HG03045 (cell line): ENCODE measurements around the gene TKT.
A peak's percentile ranks its signal among the peaks of the same experiment; 100 is the strongest.

Source experiments
- ATAC-seq: cut with Tn5 transposase; IDR thresholded peaks from one replicate; pipeline ENCODE4 v1.9.1; 2021; ENCODE audit warnings: mild to moderate bottlenecking, moderate library complexity; ENCODE audit not compliant: unreplicated experiment

TKT gene

DNA sequence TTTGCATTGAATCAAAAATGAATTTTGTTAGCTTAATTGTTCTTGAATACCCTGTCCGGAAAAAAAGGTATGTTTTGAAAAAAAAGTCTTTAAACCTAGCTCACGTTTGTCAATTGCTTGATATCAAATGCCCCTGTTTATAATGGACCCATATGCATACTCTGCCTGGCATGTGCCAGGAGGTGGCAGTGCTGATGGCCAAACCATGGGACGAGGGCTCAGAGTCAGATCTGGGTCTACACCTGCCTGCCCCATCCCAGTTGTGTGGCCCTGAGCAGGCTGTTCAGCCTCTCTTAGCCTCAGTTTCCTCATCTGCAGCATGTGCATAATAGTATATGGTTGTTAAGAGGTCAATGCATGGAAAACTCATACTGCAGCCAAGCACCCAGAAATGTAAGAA is 56.0 kb downstream of the TKT start:
- no peak for ATAC-seq

DNA sequence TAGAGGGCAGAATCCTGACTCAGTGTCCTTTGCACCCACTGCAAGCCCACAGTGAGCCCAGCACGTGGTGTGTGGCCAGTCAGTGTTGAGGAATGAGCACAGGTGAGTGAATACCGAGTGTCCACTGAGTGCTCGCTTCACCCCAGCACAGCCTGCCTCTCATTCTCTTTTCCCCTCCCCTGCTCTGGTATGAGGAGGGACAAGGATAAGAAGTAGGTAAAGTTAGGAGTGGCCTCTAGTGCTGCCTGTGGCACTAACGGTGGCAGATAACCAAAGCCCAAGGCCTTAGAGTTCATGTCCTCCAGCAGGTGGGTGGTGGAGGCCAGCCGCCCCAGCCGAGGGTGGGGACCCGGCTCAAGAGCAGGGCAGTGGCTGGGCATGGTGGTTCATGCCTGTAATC is 56.8 kb downstream of the TKT start:
- ATAC-seq: no peak

DNA sequence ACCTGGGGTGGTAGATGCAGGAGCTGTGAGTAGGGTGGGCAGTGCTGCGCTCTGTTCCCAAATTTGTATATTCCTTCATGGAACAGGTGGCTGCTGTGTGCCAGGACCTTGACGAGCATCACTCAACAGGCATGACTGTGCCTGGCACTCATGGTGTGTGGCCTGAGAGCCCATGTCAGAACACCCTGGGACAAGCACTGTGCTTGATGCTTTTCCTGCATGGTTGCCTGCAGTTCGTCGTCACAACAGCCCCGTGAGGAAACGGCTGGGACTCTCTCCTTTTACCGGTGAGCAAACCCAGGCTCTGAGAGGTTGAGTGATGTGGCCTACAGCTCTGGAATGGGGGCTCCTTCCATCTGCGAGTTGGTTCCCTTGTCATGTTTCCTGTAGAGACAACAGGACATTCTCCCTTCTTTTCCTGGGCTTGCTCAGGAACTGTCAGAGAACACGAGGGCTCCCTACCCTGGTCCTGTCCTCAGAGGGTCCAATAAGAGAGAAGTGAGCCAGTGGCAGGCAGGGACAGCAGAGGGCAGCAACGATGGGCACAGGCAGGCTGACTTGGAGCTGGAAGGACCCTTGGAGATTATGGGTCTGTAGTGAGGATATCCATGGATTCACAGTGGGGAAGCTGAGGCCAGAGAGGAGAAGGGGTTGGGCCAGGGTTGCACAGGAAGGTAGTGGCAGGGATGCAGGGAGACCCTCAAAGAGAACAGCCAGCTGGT is 57.4 kb downstream of the TKT start:
- ATAC-seq: no peak

DNA sequence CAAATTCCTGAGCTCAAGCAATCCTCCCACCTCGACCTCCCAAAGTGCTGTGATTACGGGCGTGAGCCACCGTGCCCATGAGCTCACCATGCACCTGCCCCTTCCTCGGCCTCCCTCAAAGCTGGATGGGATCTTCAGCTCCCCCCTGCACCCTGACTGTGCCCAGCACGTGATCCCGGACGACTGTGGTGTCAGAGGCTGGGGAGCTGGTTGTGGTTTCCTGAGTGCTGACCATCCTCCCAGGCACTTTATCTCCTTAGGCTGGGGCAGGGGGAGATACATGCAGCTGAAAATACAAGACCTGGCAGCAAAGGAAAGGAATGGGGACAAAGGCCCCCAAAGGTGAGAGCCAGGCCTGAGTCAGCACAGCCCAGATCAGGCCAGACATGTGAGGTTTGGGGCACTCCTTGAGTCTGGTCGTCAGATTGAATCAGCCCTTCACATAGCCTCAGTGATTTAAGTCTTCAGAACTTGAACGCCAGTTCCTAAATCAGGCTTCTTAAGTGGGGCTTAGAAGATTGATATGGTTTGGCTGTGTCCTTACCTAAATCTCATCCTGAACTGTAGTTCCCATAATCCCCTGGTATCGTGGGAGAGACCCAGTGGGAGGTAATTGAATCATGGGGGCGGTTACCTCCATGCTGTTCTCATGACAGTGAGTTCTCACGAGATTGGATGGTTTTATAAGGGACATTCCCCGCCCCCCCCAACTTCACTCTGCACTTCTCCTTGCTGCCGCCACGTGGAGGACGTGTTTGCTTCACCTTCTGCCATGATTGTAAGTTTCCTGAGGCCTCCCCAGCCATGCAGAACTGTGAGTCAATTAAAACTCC is 59.0 kb downstream of the TKT start:
- no peak for ATAC-seq

DNA sequence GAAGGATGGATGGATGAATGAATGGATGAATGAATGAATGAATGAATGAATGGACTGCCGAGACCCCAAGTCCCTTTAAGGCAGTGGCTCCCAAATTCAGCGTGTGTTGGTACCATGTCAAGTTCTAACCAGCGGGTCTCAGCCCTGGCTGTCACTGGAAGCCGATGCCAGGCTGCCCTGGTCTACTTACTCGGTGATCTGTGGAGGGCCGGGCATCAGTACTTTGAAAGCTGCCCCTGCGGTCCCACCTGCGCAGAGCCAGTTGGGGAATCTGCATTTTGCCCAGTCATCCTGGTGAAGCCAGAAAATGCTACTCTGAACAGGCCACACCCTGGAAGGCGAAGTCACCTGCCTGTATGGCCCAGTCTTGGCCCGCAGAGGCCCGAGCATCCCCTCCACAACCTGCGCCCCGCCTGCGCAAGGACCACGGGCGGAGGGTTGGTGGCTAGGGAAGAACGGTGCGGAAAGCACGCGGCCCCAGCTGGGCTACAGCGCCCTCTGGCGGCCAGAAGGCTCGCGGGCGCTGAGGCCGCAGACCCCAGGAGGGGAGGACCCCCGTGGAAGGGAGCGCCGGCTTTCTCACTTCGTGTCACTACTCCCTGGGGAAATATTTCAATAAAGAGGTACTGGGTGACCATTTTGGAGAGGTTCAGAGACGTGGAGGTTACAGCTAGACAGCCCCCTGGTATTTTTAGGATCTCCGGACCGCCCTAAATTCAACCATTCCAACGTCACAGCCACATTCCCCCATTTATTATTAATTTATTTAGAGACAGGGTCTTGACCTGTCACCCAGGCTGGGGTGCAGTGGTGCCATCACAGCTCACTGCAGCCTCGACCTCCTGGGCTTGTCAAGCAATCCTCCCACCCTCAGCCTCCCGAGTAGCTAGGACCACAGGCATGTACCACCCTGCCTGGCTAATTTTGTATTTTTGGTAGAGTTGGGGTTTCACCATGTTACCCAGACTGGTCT is 59.9 kb downstream of the TKT start:
- no peak for ATAC-seq

DNA sequence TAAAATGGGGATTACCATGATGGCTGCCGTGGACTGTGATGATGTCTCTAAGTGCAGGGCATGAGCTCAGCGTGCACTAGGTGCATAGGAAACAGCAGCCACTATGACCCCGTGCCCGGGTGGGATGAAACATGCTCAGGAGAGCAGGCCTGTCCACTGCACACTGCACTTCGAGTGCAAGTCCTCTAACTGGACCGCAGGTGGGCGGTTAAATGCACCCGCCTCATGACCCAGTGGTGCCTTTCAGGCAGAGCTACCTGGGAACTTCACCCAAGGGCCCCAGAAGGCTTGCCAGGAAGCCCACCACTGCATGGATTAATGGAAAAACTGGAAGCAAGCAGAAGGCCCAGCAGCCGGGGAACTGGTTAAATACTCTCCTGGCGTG is 60.8 kb downstream of the TKT start:
- no peak for ATAC-seq

DNA sequence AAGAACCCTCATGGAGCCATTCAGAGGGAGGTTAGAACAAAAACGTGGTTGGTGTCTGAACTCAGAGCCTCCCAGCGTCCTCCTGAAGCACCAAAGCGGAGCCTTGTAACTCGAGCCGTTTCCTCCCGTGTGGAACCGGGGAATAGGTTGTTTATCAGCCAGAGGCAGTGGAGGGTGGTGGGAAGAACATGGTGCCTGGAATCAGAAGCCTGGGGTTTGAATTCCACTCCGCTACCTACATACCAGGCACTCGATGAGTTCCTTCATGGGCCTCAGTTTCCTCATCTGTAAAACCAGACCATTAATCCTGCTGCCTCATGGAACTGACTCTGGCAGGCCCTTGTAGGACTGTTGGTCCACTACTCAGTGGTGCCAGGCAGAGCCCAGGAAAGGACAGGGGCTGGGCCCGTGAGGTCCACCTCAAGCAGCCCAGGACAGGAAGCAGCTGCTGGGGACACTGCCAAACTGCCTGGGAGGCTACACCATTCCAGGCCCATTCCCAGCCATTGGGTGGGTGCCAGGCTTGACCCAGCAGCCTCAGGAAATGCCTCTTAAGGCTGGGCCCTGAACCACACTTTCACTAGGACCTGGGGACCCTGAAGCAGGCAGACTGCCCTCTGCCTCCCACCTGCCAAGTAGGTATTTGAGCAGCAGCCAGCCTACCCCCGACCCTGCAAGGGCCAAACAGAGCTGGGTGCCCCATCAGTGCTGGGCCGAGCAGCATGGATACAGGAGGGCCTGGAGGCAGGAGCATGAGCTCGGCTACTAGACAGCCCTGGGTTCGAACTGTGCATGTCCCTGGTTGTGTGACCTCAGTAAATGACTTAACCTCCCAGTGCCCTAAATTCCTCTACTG is 61.4 kb downstream of the TKT start:
- no peak for ATAC-seq

DNA sequence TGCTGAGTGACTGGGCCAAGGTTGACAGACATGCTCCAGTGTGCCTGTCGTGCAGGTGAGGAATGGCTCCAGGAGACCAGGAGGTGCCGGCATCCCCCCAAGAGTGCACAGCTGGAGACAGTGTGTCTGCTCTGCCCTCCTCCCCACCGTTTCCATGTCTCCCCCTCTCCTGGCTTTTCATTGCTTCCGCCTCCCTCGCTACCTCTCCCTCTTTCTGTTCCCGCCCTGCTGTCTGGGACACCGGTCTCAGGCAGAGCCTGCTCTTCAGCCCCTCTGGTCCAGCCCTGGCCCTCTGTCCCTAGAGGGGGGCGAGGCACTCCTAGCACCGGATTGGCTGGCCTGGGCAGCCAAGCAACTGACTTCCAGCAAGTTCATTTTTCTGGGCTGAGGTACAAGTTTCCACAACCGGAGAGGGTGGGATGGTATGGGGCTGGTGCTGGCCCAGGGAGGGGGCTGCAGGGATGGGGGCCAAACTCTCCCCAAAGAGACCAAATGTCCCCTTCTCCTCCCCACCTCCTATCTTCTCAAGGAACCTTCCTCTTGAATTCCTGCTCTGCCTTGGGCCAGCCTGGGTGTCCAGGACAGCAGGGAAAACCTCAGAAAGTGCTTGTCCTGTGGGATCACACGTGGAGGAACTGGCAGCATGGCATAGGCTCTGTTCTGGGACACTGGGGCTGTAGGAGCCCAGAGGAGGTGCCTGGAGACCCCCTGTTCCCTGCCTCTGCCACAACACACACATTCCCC is 62.2 kb downstream of the TKT start:
- ATAC-seq: no peak

DNA sequence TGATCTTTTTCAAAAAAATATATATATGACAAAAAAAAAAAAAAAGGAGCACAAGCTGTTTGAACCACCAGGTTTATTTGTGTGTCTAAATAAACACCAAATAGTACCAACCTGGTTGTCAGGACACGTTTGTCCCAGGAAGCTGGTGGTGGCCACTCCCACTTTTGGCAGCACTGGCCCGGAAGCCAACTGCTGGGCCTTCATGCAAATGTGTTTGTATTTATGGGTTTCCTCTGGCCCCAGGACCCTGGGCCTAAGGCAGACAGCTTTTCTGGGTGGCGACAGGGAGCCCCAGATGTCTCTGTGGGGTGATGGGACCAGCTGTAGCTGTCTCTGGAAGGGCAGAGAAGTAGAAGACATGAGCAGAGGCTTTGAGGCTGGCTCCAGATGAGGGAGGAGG is 63.2 kb downstream of the TKT start:
- peak; percentile 42 for ATAC-seq

DNA sequence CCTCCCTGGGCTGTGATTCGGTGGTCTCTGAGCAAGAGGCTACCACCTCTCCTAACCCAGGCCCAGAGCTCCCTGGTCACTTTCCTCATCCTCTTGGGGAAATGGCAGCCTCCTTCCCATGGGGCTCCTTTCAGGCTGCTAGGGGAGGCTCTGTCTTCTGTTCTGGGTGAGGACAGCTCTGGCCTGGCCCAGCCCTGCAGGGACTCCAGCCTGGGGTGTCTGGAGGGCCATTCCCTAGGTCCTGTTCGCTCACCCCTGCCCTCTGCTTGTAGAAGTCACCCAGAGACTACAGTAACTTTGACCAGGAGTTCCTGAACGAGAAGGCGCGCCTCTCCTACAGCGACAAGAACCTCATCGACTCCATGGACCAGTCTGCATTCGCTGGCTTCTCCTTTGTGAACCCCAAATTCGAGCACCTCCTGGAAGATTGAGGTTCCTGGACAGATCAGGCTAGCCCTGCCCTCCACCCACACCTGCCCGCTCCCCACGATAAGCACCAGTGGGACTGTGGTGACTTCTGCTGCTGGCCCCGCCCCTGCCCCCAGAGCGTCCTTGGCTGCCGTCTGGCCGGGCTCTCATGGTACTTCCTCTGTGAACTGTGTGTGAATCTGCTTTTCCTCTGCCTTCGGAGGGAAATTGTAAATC is 63.9 kb downstream of the TKT start:
- ATAC-seq: no peak

DNA sequence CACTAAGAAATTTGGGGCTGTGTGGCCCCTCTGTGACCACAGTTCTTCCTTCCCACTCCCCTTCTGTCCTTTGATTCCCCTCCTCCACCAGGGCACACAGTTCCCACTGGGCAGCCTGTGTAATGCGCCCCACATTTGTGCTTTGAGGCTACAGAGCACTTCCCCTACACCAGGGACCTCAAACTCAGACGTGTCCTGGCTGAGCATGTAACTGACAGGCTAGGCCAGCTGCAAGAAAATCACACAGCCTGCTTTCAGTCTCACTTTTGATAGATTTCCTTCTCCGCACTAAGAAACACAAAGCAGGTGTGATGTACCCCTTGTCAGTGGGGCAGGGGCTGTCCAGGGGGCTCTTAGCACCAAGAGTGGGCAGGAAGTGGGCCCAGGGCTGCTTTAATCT is 65.2 kb downstream of the TKT start:
- peak; percentile 51 for ATAC-seq

DNA sequence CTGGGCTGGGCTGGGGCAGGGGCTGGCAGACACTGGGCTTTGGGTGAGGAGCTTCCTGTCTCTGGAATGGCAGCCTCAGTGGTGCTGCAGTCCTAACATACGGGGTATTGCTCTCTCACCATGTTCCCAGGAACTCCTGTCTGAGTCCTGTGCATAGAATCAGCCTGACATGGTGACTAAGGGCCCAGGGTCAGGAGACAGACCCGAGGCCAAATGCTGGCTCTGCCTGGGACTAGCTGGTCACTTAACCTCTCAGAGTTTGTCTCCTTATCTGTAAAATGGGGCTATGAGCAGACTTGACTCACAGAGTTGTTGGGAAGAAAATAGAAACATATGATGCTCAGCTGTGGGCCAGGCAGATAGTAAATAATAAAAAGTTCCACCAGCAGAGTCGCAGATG is 66.5 kb downstream of the TKT start:
- no peak for ATAC-seq

DNA sequence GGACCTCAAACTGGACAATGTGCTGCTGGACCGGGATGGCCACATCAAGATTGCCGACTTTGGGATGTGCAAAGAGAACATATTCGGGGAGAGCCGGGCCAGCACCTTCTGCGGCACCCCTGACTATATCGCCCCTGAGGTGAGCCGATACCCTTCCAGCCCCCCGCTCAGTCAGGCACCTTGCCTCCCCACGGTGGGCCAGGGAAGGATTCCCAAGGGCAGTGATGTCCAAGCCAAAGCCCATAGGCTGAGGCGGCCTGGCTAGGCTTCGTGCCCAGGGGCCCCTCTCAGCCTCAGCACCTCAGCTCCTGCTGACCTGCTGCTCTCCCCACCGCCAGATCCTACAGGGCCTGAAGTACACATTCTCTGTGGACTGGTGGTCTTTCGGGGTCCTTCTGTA is 67.1 kb downstream of the TKT start:
- no peak for ATAC-seq

DNA sequence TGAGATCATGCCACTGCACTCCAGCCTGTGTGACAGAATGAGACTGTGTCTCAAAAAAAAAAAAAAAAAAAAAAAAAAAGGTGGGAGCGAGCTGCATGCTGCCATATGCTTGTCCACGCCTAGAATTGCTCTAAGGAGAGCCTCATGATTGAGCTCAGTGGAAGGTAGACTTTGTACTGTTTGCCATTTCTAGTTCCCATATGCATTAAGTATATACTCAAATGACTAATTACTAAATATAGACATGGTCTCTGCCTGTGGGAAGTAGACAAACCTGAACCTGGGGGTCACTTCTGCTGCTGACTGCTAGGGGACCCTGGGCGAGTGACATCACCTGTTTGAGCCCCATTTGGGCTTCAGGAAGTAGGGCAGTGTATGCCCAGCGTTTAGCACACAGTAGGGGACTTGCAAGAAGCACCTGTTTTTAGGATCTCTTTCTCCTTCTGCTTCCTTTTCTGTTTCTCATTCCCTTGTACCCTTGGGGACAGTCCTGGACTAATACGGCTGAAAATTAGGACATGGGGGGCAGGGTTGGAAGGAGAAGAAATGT is 67.6 kb downstream of the TKT start:
- ATAC-seq: no peak

DNA sequence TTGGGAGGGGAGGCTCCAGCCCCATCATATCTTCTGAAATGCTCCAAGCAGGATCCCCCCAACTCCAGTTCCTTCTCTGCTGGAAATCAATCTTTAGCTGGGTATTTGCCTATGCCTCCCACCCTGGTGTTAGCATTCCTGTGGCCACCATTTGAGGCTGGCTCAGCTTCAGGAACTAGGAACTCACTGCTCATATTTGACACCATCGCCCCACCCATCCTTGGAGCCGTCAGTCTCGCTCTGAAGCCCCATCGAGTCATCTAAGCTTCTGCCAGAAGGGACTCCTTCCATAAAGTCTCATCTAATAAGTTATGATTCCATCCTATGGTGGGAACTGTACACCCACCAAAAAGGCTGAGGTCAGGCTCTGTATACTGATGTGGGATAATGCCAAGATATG is 68.4 kb downstream of the TKT start:
- no peak for ATAC-seq

DNA sequence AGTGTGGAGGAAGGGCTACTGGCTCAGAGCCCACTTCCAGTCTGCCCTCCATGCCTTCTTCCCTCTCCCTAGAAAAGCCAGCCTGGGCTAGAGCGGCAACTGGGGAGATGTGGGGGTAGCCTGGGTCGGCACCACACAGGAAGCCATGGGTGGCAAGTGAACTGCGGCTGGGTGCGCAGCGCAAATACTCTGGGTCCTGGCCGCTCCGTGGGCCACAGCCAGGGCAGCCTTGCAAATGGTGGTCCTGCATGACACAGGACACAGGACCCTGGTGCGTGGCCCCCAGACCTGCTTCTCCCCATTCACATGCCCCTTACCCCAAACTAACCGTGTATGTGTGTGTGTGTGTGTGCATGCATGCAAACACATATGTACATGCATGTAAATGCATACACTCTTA is 69.1 kb downstream of the TKT start:
- ATAC-seq: no peak

DNA sequence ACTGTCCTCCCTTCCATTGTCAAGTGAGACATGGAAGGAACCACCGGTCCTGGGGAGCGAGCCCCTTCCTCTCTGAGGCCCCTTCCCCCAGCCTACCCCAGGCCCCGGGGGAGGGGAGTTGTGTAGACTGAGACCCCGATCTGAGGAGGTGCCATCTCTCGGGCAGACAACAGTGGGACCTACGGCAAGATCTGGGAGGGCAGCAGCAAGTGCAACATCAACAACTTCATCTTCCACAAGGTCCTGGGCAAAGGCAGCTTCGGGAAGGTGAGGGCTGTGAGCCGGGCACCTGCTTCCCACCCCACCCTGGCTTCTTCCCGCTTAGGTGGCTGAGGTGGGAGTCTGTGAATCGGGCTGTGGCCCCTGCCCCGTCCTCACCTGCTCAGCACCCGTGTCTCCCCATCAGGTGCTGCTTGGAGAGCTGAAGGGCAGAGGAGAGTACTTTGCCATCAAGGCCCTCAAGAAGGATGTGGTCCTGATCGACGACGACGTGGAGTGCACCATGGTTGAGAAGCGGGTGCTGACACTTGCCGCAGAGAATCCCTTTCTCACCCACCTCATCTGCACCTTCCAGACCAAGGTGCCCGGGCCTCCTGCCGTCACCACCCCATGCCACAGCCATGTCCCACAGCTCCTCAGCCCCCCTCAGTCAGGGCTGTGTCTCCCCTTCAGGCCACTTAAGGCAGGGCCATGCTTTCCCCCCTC is 69.9 kb downstream of the TKT start:
- ATAC-seq: no peak

DNA sequence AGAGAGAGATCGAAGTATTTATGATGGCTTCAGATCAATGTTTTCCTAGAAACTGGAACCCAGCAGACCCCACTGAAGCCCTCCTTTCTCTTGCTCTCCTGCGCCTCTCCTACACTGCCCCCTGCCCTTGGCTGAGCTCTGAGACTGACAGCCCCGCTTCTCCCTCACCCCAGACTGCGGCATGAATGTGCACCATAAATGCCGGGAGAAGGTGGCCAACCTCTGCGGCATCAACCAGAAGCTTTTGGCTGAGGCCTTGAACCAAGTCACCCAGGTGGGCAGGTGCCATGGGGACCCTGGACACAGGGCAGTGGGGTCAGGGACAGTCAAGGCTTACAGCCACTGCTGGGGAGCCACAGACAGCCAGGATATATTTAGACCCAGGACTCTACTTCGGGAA is 71.1 kb downstream of the TKT start:
- no peak for ATAC-seq
